OCI-LY7 (cell line): ENCODE measurements around the gene OCSTAMP. TPM values are rescaled to one million over a fixed set of nuclear protein-coding genes. Genes with fewer than 3 reads are reported as not detected.

Source experiments
- BruUV-seq: library from RNA; stranded (reverse); fragments of 400-500 nt; replicated peaks from 2 replicates; lab custom pipeline; 2021; lab: Mats Ljungman, UMichigan
- CTCF ChIA-PET: fragments of 300-600 bp; sonication (Branson Sonifier 250); formaldehyde crosslinking; loops from one replicate; lab custom pipeline; 2022; ENCODE audit warnings: antibody characterized with exemption; ENCODE audit not compliant: unreplicated experiment; lab: Charles Lee
- POLR2A ChIA-PET: fragments of 300-600 bp; sonication (Branson Sonifier 250); formaldehyde crosslinking; loops from one replicate; lab custom pipeline; 2022; ENCODE audit warnings: antibody characterized with exemption; lab: Charles Lee
- DNase-seq: peaks from one replicate; pipeline ENCODE4 v3.0.0-alpha.2; 2015; ENCODE audit warnings: low spot score
- H2AFZ ChIP-seq: fragments of 200-600 bp; sonication (generic), shearing (Covaris generic); 2 replicates; pipeline ENCODE4 v1.6.1; 2014; ENCODE audit warnings: mild to moderate bottlenecking, antibody characterized with exemption, low read length, moderate library complexity
- H3K27ac ChIP-seq: fragments of 200-600 bp; sonication (generic); 2 replicates; pipeline ENCODE4 v1.5.1; 2014; ENCODE audit warnings: mixed run types, low read depth, mild to moderate bottlenecking, moderate library complexity, low read length, inconsistent platforms; ENCODE audit not compliant: poor library complexity, severe bottlenecking
- H3K36me3 ChIP-seq: fragments of 200-600 bp; sonication (generic); 2 replicates; pipeline ENCODE4 v1.6.1; 2014; ENCODE audit warnings: mild to moderate bottlenecking, antibody characterized with exemption, low read length, moderate library complexity, mixed read lengths; ENCODE audit not compliant: insufficient read depth
- H3K4me1 ChIP-seq: fragments of 200-600 bp; sonication (generic); 2 replicates; pipeline ENCODE4 v1.5.1; 2014; ENCODE audit warnings: mild to moderate bottlenecking, low read length; ENCODE audit not compliant: insufficient read depth, poor library complexity, severe bottlenecking
- H3K4me2 ChIP-seq: fragments of 200-600 bp; sonication (generic); 2 replicates; pipeline ENCODE4 v1.6.1; 2014; ENCODE audit warnings: mild to moderate bottlenecking, low read length
- H3K4me3 ChIP-seq: fragments of 200-600 bp; sonication (generic); 2 replicates; pipeline ENCODE4 v1.5.1; 2014; ENCODE audit warnings: mild to moderate bottlenecking, low read depth, low read length; ENCODE audit not compliant: poor library complexity, severe bottlenecking
- H3K79me2 ChIP-seq: fragments of 200-600 bp; sonication (generic); 2 replicates; pipeline ENCODE4 v1.6.1; 2016; ENCODE audit warnings: low read depth, mild to moderate bottlenecking, low read length, moderate library complexity, mixed read lengths; ENCODE audit not compliant: insufficient read depth
- H3K9me2 ChIP-seq: fragments of 200-600 bp; sonication (generic); 2 replicates; pipeline ENCODE4 v1.6.1; 2016; ENCODE audit warnings: mild to moderate bottlenecking, low read length, mixed read lengths; ENCODE audit not compliant: insufficient read depth
- H3K9me3 ChIP-seq: fragments of 200-600 bp; sonication (generic); 2 replicates; pipeline ENCODE4 v1.6.1; 2014; ENCODE audit warnings: mild to moderate bottlenecking, mixed run types, low read length, mixed read lengths
- H4K20me1 ChIP-seq: fragments of 200-600 bp; sonication (generic); 2 replicates; pipeline ENCODE4 v1.6.1; 2014; ENCODE audit warnings: mild to moderate bottlenecking, antibody characterized with exemption, low read length, moderate library complexity, mixed read lengths; ENCODE audit not compliant: insufficient read depth
- CTCF ChIP-seq: fragments of 200-600 bp; sonication (generic); conservative IDR thresholded peaks from 2 replicates; pipeline ENCODE4 v1.5.1; 2014; ENCODE audit warnings: mild to moderate bottlenecking, antibody characterized with exemption, low read length, moderate library complexity, mixed read lengths
- EZH2phosphoT487 ChIP-seq: fragments of 200-600 bp; sonication (generic); IDR thresholded peaks from 2 replicates; pipeline ENCODE4 v1.6.1; 2018; ENCODE audit warnings: low read depth, borderline replicate concordance, mild to moderate bottlenecking, mixed run types, antibody characterized with exemption, low read length, moderate library complexity, mixed read lengths
- intact Hi-C: fragments of 100-400 bp; cut with micrococcal nuclease; formaldehyde crosslinking; loops from one replicate; pipeline ENCODE4 v1.10.0; 2022; ENCODE audit not compliant: unreplicated experiment
- total RNA-seq, 2 experiments: library from RNA; depleted of rRNA in 1 of 2; stranded (reverse); fragments of >200 nt in 1 of 2; shearing (Covaris generic) in 1 of 2; gene quantifications; 2 replicates each; pipeline ENCODE4 v1.2.3, GENCODE V29; 2014 to 2022

OCSTAMP gene
- total RNA-seq, 2 experiments from 2014 or later = not detected

- no TSS peak for BruUV-seq
- no peaks in the 10 kb centered on the region for H3K36me3 ChIP-seq
- no peaks in the 10 kb centered on the region for H3K79me2 ChIP-seq
- no peak overlapping the region for H3K27ac ChIP-seq
- ChIA-PET CTCF (no interaction called here), POLR2A (no interaction called here)
- no peaks in the 10 kb centered on the region for H4K20me1 ChIP-seq
- H3K9me2 ChIP-seq = no peaks in the 10 kb centered on the region
- H3K4me1 ChIP-seq = no peaks in the 10 kb centered on the region
- intact Hi-C loops = no loop called here
- no peak overlapping the region for H2AFZ ChIP-seq
- DNase-seq = no peak
- TF ChIP-seq EZH2phosphoT487 = no peak
- no peak for TF ChIP-seq CTCF
- no peak overlapping the region for H3K4me2 ChIP-seq
- no peaks in the 10 kb centered on the region for H3K9me3 ChIP-seq
- no peak overlapping the region for H3K4me3 ChIP-seq
These were observed 13.9 kb upstream of the OCSTAMP start for GRCh38 chr20:46564241-46564957.

- H3K27ac ChIP-seq = no peak overlapping the region
- H4K20me1 ChIP-seq = no peaks in the 10 kb centered on the region
- H3K36me3 ChIP-seq = no peaks in the 10 kb centered on the region
- no peaks in the 10 kb centered on the region for H3K4me1 ChIP-seq
- ChIA-PET POLR2A (no interaction called here), CTCF (no interaction called here)
- TF ChIP-seq CTCF = no peak
- DNase-seq = no peak
- no peaks in the 10 kb centered on the region for H3K9me2 ChIP-seq
- H3K9me3 ChIP-seq = no peaks in the 10 kb centered on the region
- H2AFZ ChIP-seq = no peak overlapping the region
- intact Hi-C loops = no loop called here
- BruUV-seq = no TSS peak
- no peaks in the 10 kb centered on the region for H3K79me2 ChIP-seq
- H3K4me2 ChIP-seq = no peak overlapping the region
- H3K4me3 ChIP-seq = no peak overlapping the region
These were observed 13.4 kb upstream of the OCSTAMP start for GRCh38 chr20:46563860-46564221.

GRCh38 chr20:46563170-46563859 lies 12.9 kb upstream of the OCSTAMP start:
- H3K79me2 ChIP-seq = no peaks in the 10 kb centered on the region
- H3K27ac ChIP-seq = no peak overlapping the region
- H3K36me3 ChIP-seq = no peaks in the 10 kb centered on the region
- no peaks in the 10 kb centered on the region for H3K9me3 ChIP-seq
- intact Hi-C loops = no loop called here
- CTCF ChIA-PET = no interaction called here
- no peak overlapping the region for H2AFZ ChIP-seq
- POLR2A ChIA-PET = no interaction called here
- DNase-seq = no peak
- no peak overlapping the region for H3K4me3 ChIP-seq
- no peaks in the 10 kb centered on the region for H4K20me1 ChIP-seq
- no TSS peak for BruUV-seq
- H3K9me2 ChIP-seq = no peaks in the 10 kb centered on the region
- no peak for TF ChIP-seq CTCF
- no peak for TF ChIP-seq EZH2phosphoT487
- no peaks in the 10 kb centered on the region for H3K4me1 ChIP-seq
- H3K4me2 ChIP-seq = no peak overlapping the region
